Measurements from ENCODE around the gene HNRNPUL2. TPM values are rescaled to one million over a fixed set of nuclear protein-coding genes. Genes with fewer than 3 reads are reported as not detected.

Gene HNRNPUL2
- total and polyA plus RNA-seq, 2 of the 4 experiments (the other 2 are of a cell fraction): 3.9 to 30.2 TPM

- H4K8ac ChIP-seq (ENCODE audit: low read depth in 2 of 2, low read length in 2 of 2): peak overlapping the region; percentile 83 to 84
- no peak for TF ChIP-seq USF2 (IDR thresholded peaks at IDR 0.05; ENCODE audit: low read depth, low read length)
- TF ChIP-seq POLR2A (IDR thresholded peaks at IDR 0.05; ENCODE audit: low read depth, low read length): 0 out of 2 replicates have a peak, but pooled peaks have one; percentile 31
- peak; percentile 82 for TF ChIP-seq MXI1 (IDR thresholded peaks at IDR 0.05; ENCODE audit: borderline replicate concordance, low read depth, low read length)
- TF ChIP-seq MAZ (IDR thresholded peaks at IDR 0.05; ENCODE audit: borderline replicate concordance, low read depth, low read length): peak; percentile 41; the same call in 1 of the 2 replicates
- no peak for TF ChIP-seq FOS (IDR thresholded peaks at IDR 0.05; ENCODE audit: low read depth, low read length)
- dilution Hi-C loops (cut with HindIII; ENCODE audit: low sequenced_read_pairs, unreplicated experiment) (no loop called here), intact Hi-C loops (cut with micrococcal nuclease) (no loop called here), in situ Hi-C loops (cut with MboI; ENCODE audit: low sequenced_read_pairs) (no loop called here)
- peak overlapping the region; percentile 94 for H3K4me2 ChIP-seq (ENCODE audit: low read depth, low read length)
- peak overlapping the region; percentile 90 for H3K4ac ChIP-seq (ENCODE audit: low read depth, low read length)
- H3K36me3 ChIP-seq (ENCODE audit: control insufficient read depth, insufficient read depth, low read length): peaks cover 13% of the 10 kb centered on the region
- no peaks in the 10 kb centered on the region for H3K9me3 ChIP-seq (ENCODE audit: control insufficient read depth, insufficient read depth, low read length)
- H2BK20ac ChIP-seq (ENCODE audit: low read depth, low read length): no peak overlapping the region
- peak overlapping the region; percentile 95 for H2AK9ac ChIP-seq (replicated peaks; ENCODE audit: low read depth, low read length, poor library complexity)
- ChIA-PET CTCF (interaction anchor here (0.9 to 1.9 kb wide), 4 partner anchors 12 to 80 kb away, joined by 3 to 6 read pairs (median 4); partner anchors contain the start of gene LRRN4CL), POLR2A (ENCODE audit: unreplicated experiment) (interaction anchor here (0.5 to 1.1 kb wide), 2 partner anchors 20 to 603 kb away, joined by 3 to 11 read pairs; no protein-coding TSS in a partner anchor)
- peak overlapping the region; percentile 98 for H2AFZ ChIP-seq (replicated peaks; ENCODE audit: low read length, poor library complexity)
- peak overlapping the region; percentile 8; the same call in 1 of the 3 replicates for H2BK15ac ChIP-seq (ENCODE audit: low read depth, low read length)
- H3K27ac ChIP-seq (ENCODE audit: insufficient read depth, low read length): peak overlapping the region; percentile 33
- H3K14ac ChIP-seq (replicated peaks; ENCODE audit: low read depth, low read length): peak overlapping the region; percentile 97
- 9% methylated on average over 46 of the region's 73 CpGs; no CpG with 5 or more reads in 1 of the 2 experiments for WGBS, 2 experiments (ENCODE audit: extremely low coverage in 2 of 2, insufficient read length in 1 of 2)
- peak overlapping the region; percentile 75 for H3K56ac ChIP-seq (ENCODE audit: extremely low read depth, insufficient read depth, low read length)
- no peaks in the 10 kb centered on the region for H4K20me1 ChIP-seq (ENCODE audit: insufficient read depth, low read length)
- ATAC-seq (ENCODE audit: low read depth) (peak; percentile 90), DNase-seq (peak; percentile 91)
- peaks cover 16% of the 10 kb centered on the region for H3K4me1 ChIP-seq (ENCODE audit: control insufficient read depth, insufficient read depth, low read length)
- H2BK5ac ChIP-seq (ENCODE audit: low read depth, low read length, poor library complexity, severe bottlenecking): peak overlapping the region; percentile 41
- peak overlapping the region; percentile 79 for H3K9ac ChIP-seq (ENCODE audit: low read depth, low read length)
- H3K4me3 ChIP-seq (ENCODE audit: insufficient read depth, low read depth, low read length): peak overlapping the region; percentile 55
- peak overlapping the region; percentile 13; the same call in 1 of the 2 replicates for H3K18ac ChIP-seq (ENCODE audit: low read depth, low read length)
- peak overlapping the region; percentile 67 for H2AK5ac ChIP-seq (ENCODE audit: low read depth, low read length)
- BruUV-seq (replicated peaks): no TSS peak
- no peaks in the 10 kb centered on the region for H3K27me3 ChIP-seq (ENCODE audit: control insufficient read depth, insufficient read depth, low read length)
- H3K23ac ChIP-seq (ENCODE audit: low read depth, low read length): peak overlapping the region; percentile 99
- peak overlapping the region; percentile 80 for H2BK120ac ChIP-seq (ENCODE audit: low read depth, low read length)
- H3K79me1 ChIP-seq (ENCODE audit: low read depth in 1 of 2, low read length in 2 of 2): peaks cover 18 to 53% of the 10 kb centered on the region in 2 experiments
- peak overlapping the region; percentile 55 for H4K91ac ChIP-seq (ENCODE audit: insufficient read depth, low read depth, low read length)
- peaks cover 17% of the 10 kb centered on the region for H3K9me1 ChIP-seq (ENCODE audit: insufficient read depth, low read length)
- H4K5ac ChIP-seq (ENCODE audit: low read depth, low read length): peak overlapping the region; percentile 33; the same call in 1 of the 2 replicates
Observed at GRCh38 chr11:62705880-62706849, 21.1 kb downstream of the HNRNPUL2 start.

Data from IMR-90 (cell line).